Thyroid gland (tissue), 4 donors: ENCODE results near the gene CA12. TPM values are rescaled to one million over a fixed set of nuclear protein-coding genes. Genes with fewer than 3 reads are reported as not detected.

ENCODE experiments used
- DNase-seq, 2 donors: peaks; one replicate each; pipeline ENCODE4 v3.0.0-alpha.2; 2019
- H3K27ac ChIP-seq, 3 donors: fragments of 200-600 bp; sonication (generic); 1 replicate in 2 of 3; 2 replicates in 1 of 3; pipeline ENCODE4 v1.5.1; 2016 to 2019; ENCODE audit warnings: mild to moderate bottlenecking in 1 of 3, moderate library complexity in 1 of 3
- H3K27me3 ChIP-seq: fragments of 200-600 bp; sonication (generic); one replicate; pipeline ENCODE4 v1.5.1; 2019
- H3K36me3 ChIP-seq, 2 donors: fragments of 200-600 bp; sonication (generic); one replicate each; pipeline ENCODE4 v1.5.1; 2016 to 2019
- H3K4me1 ChIP-seq, 2 donors: fragments of 200-600 bp; sonication (generic); one replicate each; pipeline ENCODE4 v1.5.1; 2017 to 2019
- H3K4me3 ChIP-seq, 3 donors: fragments of 200-600 bp; sonication (generic); replicated peaks in 1 of 3; 1 replicate in 2 of 3; 2 replicates in 1 of 3; pipeline ENCODE4 v1.5.1; 2016; ENCODE audit warnings: mild to moderate bottlenecking in 1 of 3
- H3K9me3 ChIP-seq: fragments of 200-600 bp; sonication (generic); one replicate; pipeline ENCODE4 v1.5.1; 2017
- POLR2A ChIP-seq, 2 donors: fragments of 450-650 bp; IDR thresholded peaks; one replicate each; pipeline ENCODE4 v1.6.1; 2017; ENCODE audit warnings: antibody characterized with exemption in 2 of 2, mild to moderate bottlenecking in 2 of 2, moderate library complexity in 1 of 2
- WGBS, 2 donors: methylation state at CpG; one replicate each; pipeline ENCODE4 v1.1.5; 2017; 5-methylcytosine and 5-hydroxymethylcytosine counted together
- intact Hi-C: fragments of 100-400 bp; cut with DNase I; formaldehyde crosslinking; loops from one replicate; pipeline ENCODE4 v1.15.1; 2023
- total RNA-seq, 4 donors: library from RNA; depleted of rRNA; stranded (reverse); fragments of >200 nt; gene quantifications; one replicate each; pipeline ENCODE4 v1.2.3, GENCODE V29; 2016
- TF ChIP-seq, protein P1 (sequence below), 6 experiments: fragments of 200-600 bp in 3 of 6; fragments of 450-650 bp in 3 of 6; sonication (generic) in 3 of 6; IDR thresholded peaks; one replicate each; pipeline ENCODE4 v1.5.1; 2016 to 2019; ENCODE audit warnings: antibody characterized with exemption in 6 of 6, mild to moderate bottlenecking in 2 of 6, inconsistent platforms in 1 of 6, moderate library complexity in 1 of 6

Gene CA12
- total RNA-seq, 4 donors from 2014 or later = 0.33 to 21.9 (median 4.3) TPM

DNA sequence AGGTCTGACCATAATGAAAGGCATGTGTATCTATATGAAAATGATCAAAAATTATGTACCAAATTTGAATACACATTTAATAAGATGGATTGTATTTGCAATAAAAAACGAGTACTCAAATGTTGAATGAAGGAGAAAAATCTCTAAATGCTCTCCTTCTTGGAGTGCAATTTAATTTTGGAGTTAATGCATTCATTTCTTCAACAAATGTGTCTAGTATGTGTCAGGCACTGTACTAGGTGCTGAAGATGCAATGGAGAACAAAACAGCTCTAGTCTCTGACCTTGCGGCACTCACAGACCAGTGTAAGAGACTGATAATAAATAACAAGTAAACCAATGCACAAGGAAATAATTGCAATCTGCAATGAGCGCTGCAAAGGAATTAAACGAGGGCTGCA, 28.8 kb downstream of the CA12 start:
- Histone ChIP-seq H3K27ac (no peak overlapping the region), H3K36me3 (no peaks in the 10 kb centered on the region), H3K4me3 (no peak overlapping the region), H3K27me3 (no peaks in the 10 kb centered on the region), H3K9me3 (no peaks in the 10 kb centered on the region), H3K4me1 (peaks cover 11 to 14% of the 10 kb centered on the region in 2 donors)
- WGBS, 2 donors = 93 to 94% methylated on average over 4 of the region's 4 CpGs
- DNase-seq = no peak
- intact Hi-C loops = no loop called here
- TF ChIP-seq, protein P1, sequence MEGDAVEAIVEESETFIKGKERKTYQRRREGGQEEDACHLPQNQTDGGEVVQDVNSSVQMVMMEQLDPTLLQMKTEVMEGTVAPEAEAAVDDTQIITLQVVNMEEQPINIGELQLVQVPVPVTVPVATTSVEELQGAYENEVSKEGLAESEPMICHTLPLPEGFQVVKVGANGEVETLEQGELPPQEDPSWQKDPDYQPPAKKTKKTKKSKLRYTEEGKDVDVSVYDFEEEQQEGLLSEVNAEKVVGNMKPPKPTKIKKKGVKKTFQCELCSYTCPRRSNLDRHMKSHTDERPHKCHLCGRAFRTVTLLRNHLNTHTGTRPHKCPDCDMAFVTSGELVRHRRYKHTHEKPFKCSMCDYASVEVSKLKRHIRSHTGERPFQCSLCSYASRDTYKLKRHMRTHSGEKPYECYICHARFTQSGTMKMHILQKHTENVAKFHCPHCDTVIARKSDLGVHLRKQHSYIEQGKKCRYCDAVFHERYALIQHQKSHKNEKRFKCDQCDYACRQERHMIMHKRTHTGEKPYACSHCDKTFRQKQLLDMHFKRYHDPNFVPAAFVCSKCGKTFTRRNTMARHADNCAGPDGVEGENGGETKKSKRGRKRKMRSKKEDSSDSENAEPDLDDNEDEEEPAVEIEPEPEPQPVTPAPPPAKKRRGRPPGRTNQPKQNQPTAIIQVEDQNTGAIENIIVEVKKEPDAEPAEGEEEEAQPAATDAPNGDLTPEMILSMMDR (IDR thresholded peaks at IDR 0.05) = no peak
- TF ChIP-seq POLR2A (IDR thresholded peaks at IDR 0.05) = no peak

DNA sequence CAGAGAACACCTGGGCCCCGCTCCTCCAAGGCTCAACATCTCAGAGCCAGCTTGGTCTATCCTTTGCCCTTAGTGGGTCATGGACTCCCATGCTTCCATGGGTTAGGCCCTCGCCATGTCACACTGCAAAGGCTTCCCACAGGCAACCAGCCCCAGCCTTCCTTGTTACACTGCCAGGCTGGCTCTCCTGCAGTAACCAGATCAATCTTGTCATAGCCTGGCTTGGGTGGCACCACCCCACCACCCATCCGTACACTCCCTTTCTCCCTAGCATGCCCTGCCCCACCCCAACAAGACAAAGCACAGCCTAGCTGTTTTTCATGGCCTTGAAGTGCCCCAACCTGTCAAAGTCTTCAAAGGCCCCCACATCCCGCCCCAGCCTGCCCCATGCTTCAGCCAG, 30.5 kb downstream of the CA12 start:
- TF ChIP-seq, protein P1 (IDR thresholded peaks at IDR 0.05) = no peak
- no peak for TF ChIP-seq POLR2A (IDR thresholded peaks at IDR 0.05)
- H3K4me1 ChIP-seq = peaks cover 11 to 16% of the 10 kb centered on the region in 2 donors
- no peak for DNase-seq
- no peaks in the 10 kb centered on the region for H3K9me3 ChIP-seq
- no peak overlapping the region for H3K27ac ChIP-seq
- 94 to 97% methylated on average over 4 of the region's 4 CpGs for WGBS, 2 donors
- H3K36me3 ChIP-seq = no peaks in the 10 kb centered on the region
- intact Hi-C loops = no loop called here
- H3K27me3 ChIP-seq = no peaks in the 10 kb centered on the region
- H3K4me3 ChIP-seq = no peak overlapping the region

DNA sequence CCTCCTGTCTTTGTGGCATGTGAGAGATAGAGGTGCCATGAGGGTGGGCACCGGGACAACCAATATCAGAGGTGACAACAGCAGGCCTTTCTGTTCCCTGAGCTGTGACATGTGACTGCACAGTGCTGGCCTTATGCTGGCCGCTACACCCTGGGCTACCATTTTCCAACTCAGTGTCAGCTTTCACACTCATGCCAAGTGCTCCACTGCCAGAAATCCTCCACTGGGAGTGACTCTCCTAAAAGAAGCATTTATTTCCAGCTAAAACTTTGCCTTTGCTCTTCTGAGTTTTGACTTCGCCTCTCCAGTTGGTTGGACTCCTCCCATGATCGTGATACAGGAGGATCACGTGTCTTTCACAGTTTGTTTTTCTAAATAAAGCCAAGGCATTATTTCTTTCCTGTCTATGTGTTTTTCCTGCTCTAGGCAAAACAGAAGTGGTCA, 31.4 kb downstream of the CA12 start:
- TF ChIP-seq POLR2A (IDR thresholded peaks at IDR 0.05) = no peak
- TF ChIP-seq, protein P1 (IDR thresholded peaks at IDR 0.05) = no peak
- H3K27ac ChIP-seq = peak overlapping the region in 2 of 3 donors; percentile 16 to 33
- DNase-seq = no peak

GRCh38 chr15:63349621-63350020, 32.0 kb downstream of the CA12 start:
- WGBS, 2 donors = 92 to 94% methylated on average over 5 of the region's 5 CpGs

More for the DNA sequence above, 31.4 kb downstream of the CA12 start:
- 48 to 64% methylated on average over 5 of the region's 5 CpGs for WGBS, 2 donors
- H3K36me3 ChIP-seq = no peaks in the 10 kb centered on the region
- intact Hi-C loops = no loop called here
- no peaks in the 10 kb centered on the region for H3K9me3 ChIP-seq
- no peaks in the 10 kb centered on the region for H3K27me3 ChIP-seq
- peaks cover 11 to 16% of the 10 kb centered on the region in 2 donors for H3K4me1 ChIP-seq
- no peak overlapping the region for H3K4me3 ChIP-seq

DNA sequence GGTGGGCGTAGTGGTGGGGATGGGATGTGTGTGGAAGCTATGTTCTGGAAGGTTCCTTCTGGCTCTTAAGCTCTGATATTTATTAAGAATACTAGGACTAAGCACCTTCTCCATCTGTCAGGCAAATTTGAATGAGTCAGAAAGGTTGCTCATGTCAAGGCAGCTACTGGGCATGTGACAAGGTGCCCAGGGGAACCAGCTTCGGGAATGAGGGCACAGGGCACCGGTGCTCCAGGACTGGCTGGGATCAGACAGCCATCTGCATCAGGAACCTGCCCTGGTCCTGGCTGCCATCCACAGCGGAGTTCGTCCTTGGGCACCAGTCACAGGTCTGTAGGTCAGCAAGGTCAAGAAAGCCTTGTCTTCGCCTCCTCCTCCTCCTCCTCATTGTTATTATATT, 32.5 kb downstream of the CA12 start:
- H3K9me3 ChIP-seq = no peaks in the 10 kb centered on the region
- DNase-seq = no peak
- no peaks in the 10 kb centered on the region for H3K27me3 ChIP-seq
- no peaks in the 10 kb centered on the region for H3K36me3 ChIP-seq
- H3K4me1 ChIP-seq = peaks cover 11 to 16% of the 10 kb centered on the region in 2 donors
- no peak overlapping the region for H3K4me3 ChIP-seq
- TF ChIP-seq, protein P1 (IDR thresholded peaks at IDR 0.05) = no peak
- TF ChIP-seq POLR2A (IDR thresholded peaks at IDR 0.05) = no peak
- 82 to 90% methylated on average over 6 of the region's 6 CpGs for WGBS, 2 donors
- intact Hi-C loops = no loop called here
- H3K27ac ChIP-seq = peak overlapping the region; percentile 57 to 74 (median 71)

More at GRCh38 chr15:63349621-63350020, 32.0 kb downstream of the CA12 start:
- intact Hi-C loops = no loop called here
- TF ChIP-seq POLR2A (IDR thresholded peaks at IDR 0.05) = no peak
- TF ChIP-seq, protein P1 (IDR thresholded peaks at IDR 0.05) = no peak
- H3K27ac ChIP-seq = peak overlapping the region in 2 of 3 donors; percentile 16 to 33
- no peak overlapping the region for H3K4me3 ChIP-seq
- no peak for DNase-seq
- H3K36me3 ChIP-seq = no peaks in the 10 kb centered on the region
- no peaks in the 10 kb centered on the region for H3K9me3 ChIP-seq
- H3K4me1 ChIP-seq = peaks cover 11 to 16% of the 10 kb centered on the region in 2 donors
- no peaks in the 10 kb centered on the region for H3K27me3 ChIP-seq
